GM19438 (cell line): ENCODE measurements around the gene RPL35.
"Not testable (repeated sequence)": the region's sequence is repeated elsewhere in the genome, so short reads cannot be mapped to it uniquely, and the experiment has no call there.

Experiments
- ATAC-seq: cut with Tn5 transposase; IDR thresholded peaks from one replicate; pipeline ENCODE4 v1.9.1; 2021; ENCODE audit warnings: low read depth; ENCODE audit not compliant: unreplicated experiment

The RPL35 gene

GRCh38 chr9:124853605-124854143 is 8.1 kb downstream of the RPL35 start:
- no peak for ATAC-seq

- ATAC-seq: peak; percentile 61
These were observed 8.8 kb downstream of the RPL35 start, which contains the start of gene WDR38 for GRCh38 chr9:124852829-124853531. Gene WDR38, plus strand, starts transcription at chr9:124853460. Its CDS starts 72 bp downstream, at chr9:124853532.

- no peak for ATAC-seq
These were observed 9.5 kb downstream of the RPL35 start for GRCh38 chr9:124852121-124852828.

GRCh38 chr9:124849801-124850200 is 12.0 kb downstream of the RPL35 start:
- ATAC-seq: no peak

- ATAC-seq: no peak
These were observed 14.8 kb downstream of the RPL35 start for GRCh38 chr9:124846969-124847368.

- not testable (repeated sequence) for ATAC-seq
These were observed 15.3 kb downstream of the RPL35 start for GRCh38 chr9:124846467-124846866.

- ATAC-seq: no peak
These were observed 17.5 kb downstream of the RPL35 start for GRCh38 chr9:124844291-124844690.

GRCh38 chr9:124843456-124844034 is 18.2 kb downstream of the RPL35 start:
- ATAC-seq: no peak

GRCh38 chr9:124841075-124841821 is 20.5 kb downstream of the RPL35 start:
- ATAC-seq: no peak

- ATAC-seq: no peak
These were observed 21.4 kb downstream of the RPL35 start for GRCh38 chr9:124840300-124840833.

GRCh38 chr9:124839612-124840299 is 22.0 kb downstream of the RPL35 start:
- ATAC-seq: no peak

GRCh38 chr9:124838567-124839275 is 23.0 kb downstream of the RPL35 start:
- not testable (repeated sequence) for ATAC-seq

- not testable (repeated sequence) for ATAC-seq
These were observed 23.6 kb downstream of the RPL35 start for GRCh38 chr9:124838132-124838531.

- no peak for ATAC-seq
These were observed 26.7 kb downstream of the RPL35 start for GRCh38 chr9:124835026-124835557.

GRCh38 chr9:124834591-124834990 is 27.2 kb downstream of the RPL35 start:
- no peak for ATAC-seq

GRCh38 chr9:124831642-124832364 is 30.0 kb downstream of the RPL35 start:
- ATAC-seq: no peak

- ATAC-seq: no peak
These were observed 31.2 kb downstream of the RPL35 start for GRCh38 chr9:124830593-124830992.

GRCh38 chr9:124829334-124829669 is 32.5 kb downstream of the RPL35 start:
- ATAC-seq: no peak
